ENCODE data around the gene CABP4.
A peak's percentile ranks its signal among the peaks of the same experiment; 100 is the strongest.
"Not testable (repeated sequence)": the region's sequence is repeated elsewhere in the genome, so short reads cannot be mapped to it uniquely, and the experiment has no call there.

The CABP4 gene

DNA sequence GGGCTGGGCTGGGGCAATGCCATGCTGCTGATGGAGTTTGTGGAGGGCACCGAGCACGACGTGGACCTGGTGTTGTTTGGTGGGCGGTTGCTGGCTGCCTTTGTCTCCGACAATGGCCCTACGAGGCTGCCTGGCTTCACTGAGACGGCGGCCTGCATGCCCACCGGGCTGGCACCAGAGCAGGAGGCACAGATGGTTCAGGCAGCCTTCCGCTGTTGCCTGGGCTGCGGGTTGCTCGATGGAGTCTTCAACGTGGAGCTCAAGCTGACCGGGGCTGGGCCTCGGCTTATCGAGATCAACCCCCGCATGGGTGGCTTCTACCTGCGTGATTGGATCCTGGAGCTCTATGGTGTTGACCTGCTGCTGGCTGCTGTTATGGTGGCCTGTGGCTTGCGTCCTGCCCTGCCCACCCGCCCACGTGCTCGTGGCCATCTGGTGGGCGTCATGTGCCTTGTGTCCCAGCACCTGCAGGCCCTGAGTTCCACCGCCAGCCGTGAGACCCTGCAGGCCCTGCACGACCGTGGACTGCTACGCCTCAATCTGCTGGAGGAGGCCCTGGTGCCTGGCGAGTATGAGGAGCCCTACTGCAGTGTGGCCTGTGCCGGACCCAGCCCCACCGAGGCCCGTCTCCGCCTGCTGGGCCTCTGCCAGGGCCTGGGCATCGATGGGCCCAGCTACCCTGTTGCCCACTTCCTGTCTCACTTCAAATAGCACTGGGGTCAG, 31.1 kb upstream of the CABP4 start:
- no peak overlapping the region for H3K4me3 ChIP-seq (ENCODE audit: low read depth, low read length)
- in situ Hi-C loops (cut with HindIII; ENCODE audit: low sequenced_read_pairs) = no loop called here
- no peak for DNase-seq (ENCODE audit: low read depth)
- TF ChIP-seq, protein P1, sequence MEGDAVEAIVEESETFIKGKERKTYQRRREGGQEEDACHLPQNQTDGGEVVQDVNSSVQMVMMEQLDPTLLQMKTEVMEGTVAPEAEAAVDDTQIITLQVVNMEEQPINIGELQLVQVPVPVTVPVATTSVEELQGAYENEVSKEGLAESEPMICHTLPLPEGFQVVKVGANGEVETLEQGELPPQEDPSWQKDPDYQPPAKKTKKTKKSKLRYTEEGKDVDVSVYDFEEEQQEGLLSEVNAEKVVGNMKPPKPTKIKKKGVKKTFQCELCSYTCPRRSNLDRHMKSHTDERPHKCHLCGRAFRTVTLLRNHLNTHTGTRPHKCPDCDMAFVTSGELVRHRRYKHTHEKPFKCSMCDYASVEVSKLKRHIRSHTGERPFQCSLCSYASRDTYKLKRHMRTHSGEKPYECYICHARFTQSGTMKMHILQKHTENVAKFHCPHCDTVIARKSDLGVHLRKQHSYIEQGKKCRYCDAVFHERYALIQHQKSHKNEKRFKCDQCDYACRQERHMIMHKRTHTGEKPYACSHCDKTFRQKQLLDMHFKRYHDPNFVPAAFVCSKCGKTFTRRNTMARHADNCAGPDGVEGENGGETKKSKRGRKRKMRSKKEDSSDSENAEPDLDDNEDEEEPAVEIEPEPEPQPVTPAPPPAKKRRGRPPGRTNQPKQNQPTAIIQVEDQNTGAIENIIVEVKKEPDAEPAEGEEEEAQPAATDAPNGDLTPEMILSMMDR (IDR thresholded peaks at IDR 0.05; ENCODE audit: low read depth, low read length, missing control alignments) = no peak

DNA sequence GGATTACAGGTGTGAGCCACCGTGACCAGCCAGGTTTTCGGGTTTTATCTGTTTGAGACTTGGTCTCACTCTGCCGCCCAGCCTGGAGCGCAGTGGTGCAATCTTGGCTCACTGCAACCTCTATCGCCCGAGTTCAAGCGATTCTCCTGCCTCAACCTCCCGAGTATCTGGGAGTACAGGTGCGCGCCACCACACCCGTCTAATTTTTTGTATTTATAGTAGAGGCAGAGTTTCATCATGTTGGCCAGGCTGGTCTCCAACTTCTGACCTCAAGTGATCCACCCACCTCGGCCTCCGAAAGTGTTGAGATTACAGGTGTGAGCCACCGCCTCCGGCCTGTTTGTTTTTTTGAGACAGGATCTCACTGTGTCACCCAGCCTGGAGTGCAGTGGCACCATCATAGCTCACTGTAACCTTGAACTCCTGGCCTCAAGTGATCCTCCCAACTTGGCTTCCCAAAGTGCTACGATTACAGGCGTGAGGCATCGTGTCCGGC, 27.7 kb upstream of the CABP4 start:
- peak overlapping the region; percentile 98 for H3K4me3 ChIP-seq (ENCODE audit: low read depth, low read length)
- DNase-seq (ENCODE audit: low read depth); in situ Hi-C loops (cut with HindIII; ENCODE audit: low sequenced_read_pairs): not testable (repeated sequence)

DNA sequence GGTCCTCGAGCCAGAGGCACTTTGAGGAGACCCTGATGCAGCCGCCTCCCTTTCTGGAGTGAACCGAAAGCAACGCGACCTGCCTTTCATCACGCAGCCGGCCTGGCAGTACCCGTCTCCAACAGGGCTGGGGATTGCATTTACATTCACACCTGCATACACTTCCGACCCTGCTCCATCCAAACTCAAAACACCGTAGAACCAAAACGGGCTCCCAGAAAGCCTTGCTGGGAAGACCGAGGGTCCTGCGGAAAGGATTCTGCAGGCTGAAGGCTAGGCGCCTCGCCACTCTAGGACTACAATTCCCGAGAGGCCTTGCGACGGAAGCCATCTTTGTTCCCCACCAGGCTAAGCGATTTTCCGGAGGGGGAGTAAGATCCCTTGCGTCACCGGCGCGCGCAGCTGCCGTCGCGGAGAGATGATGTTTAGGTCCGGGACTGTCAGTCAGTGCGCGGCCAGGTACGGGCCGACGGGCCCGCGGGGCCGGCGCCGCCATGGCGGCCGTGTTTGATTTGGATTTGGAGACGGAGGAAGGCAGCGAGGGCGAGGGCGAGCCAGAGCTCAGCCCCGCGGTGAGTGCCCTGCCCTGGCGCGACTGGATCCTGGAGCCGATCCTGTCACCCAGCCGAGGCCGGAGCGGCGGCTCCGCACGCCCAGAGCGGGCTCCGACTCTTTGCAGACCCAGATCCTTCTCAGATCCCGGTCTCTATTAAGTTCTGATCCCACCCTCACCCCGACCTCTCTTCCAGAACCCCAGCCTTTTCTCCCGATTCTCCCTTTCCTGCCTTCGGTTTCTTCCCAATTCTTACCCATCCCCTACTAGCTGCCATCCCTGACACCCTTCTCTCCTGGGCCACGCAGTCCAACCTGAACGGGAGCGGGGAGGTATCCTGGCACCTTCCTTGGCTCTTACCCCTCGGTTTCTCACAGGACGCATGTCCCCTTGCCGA, 26.8 kb upstream of the CABP4 start, which contains the start of gene RPS6KB2:
Gene RPS6KB2, plus strand, starts transcription at position 443 of the 950 bp plus-strand sequence. Its CDS starts 52 bp downstream, at position 495.
- H3K4me3 ChIP-seq (ENCODE audit: low read depth, low read length) = peak within 1 kb of the TSS; percentile 98
- peak; percentile 94 for DNase-seq (ENCODE audit: low read depth)
- TF ChIP-seq, protein P1 (IDR thresholded peaks at IDR 0.05; ENCODE audit: low read depth, low read length, missing control alignments) = no peak
- in situ Hi-C loops (cut with HindIII; ENCODE audit: low sequenced_read_pairs) = no loop called here

DNA sequence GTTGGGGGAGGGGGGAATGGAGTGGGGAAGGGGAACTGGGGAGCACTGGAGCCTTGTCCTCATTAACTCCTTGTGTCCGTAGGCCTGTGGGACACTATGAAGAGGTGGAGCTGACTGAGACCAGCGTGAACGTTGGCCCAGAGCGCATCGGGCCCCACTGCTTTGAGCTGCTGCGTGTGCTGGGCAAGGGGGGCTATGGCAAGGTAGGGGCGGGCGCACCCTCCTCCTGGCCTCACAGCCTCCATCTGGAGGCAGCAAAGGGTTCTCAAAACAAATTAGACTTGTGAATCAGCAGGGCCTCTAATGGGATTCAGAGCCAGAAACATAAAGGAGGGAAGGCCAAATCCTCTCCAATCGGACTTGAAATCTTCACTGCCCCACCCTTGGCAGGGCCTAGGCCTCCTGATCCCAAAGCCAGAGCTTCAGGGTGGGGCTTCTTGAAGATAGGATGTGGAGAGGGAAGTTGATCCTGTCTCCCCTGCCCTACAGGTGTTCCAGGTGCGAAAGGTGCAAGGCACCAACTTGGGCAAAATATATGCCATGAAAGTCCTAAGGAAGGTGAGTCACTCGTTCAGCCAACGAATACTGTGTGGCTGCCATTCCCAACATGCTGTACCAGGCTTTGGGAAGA, 26.0 kb upstream of the CABP4 start:
- peak overlapping the region; percentile 98 for H3K4me3 ChIP-seq (ENCODE audit: low read depth, low read length)
- TF ChIP-seq, protein P1 (IDR thresholded peaks at IDR 0.05; ENCODE audit: low read depth, low read length, missing control alignments) = no peak
- no peak for DNase-seq (ENCODE audit: low read depth)
- in situ Hi-C loops (cut with HindIII; ENCODE audit: low sequenced_read_pairs) = no loop called here

DNA sequence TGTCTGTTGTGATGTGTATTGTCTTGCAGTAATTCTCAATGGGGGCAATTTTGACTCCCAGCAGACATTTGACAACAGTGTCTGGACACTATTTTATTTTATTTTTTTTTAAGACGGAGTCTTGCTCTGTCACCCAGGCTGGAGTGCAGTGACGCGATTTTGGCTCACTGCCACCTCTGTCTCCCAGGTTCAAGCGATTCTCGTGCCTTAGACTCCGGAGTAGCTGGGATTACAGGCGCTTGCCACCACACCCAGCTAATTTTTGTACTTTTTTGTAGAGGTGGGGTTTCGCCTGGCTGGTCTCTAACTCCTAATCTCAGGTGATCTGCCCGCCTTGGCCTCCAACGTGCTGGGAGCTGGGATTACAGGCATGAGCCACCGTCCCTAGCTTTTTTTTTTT, 25.4 kb upstream of the CABP4 start:
- no peak for DNase-seq (ENCODE audit: low read depth)
- no peak overlapping the region for H3K4me3 ChIP-seq (ENCODE audit: low read depth, low read length)
- in situ Hi-C loops (cut with HindIII; ENCODE audit: low sequenced_read_pairs) = no loop called here
- TF ChIP-seq, protein P1 (IDR thresholded peaks at IDR 0.05; ENCODE audit: low read depth, low read length, missing control alignments) = no peak

DNA sequence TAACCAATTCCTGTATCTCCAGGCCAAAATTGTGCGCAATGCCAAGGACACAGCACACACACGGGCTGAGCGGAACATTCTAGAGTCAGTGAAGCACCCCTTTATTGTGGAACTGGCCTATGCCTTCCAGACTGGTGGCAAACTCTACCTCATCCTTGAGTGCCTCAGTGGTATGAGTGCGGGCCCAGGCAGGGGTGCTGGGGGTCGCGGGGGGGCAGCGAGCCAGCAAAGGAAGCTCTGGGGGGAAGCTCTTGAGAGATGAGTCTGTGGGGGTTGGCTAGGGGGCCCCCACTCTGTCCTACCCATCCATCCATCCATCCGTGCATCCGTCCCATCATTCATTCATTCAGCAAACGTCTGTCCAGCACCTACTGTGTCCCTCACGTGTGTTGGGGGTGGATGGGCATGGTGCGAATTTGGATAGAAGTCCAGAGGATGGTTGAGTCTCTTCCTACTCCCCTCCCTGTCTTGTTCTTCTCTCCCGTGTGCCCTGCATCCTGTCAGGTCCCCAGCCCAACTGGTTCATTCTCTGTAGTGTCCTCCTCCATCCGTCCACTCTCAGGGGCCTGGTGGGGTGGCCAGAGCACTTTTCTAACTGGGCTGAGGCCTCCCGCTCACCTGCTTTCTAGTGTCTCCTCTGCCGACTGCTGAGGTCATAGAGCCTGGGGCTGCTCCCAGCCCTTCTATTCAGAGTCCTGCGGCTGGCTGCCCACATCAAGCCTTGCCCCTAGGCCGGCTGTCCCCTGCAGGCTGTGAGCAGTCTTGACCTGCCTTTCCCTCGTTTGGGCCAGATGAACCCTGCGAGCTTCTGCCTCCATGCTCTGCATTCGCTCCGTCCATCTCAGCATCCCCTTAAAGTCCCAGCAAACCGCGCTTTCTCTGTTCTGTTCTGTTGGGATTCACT, 23.6 kb upstream of the CABP4 start:
- in situ Hi-C loops (cut with HindIII; ENCODE audit: low sequenced_read_pairs) = no loop called here
- DNase-seq (ENCODE audit: low read depth) = no peak
- no peak overlapping the region for H3K4me3 ChIP-seq (ENCODE audit: low read depth, low read length)
- TF ChIP-seq, protein P1 (IDR thresholded peaks at IDR 0.05; ENCODE audit: low read depth, low read length, missing control alignments) = no peak

Measured in astrocyte of the cerebellum (primary cell).